ENCODE data around the gene GIGYF1. TPM values are rescaled to one million over a fixed set of nuclear protein-coding genes. Genes with fewer than 3 reads are reported as not detected.
"Not testable (repeated sequence)": the region's sequence is repeated elsewhere in the genome, so short reads cannot be mapped to it uniquely, and the experiment has no call there.

GIGYF1 gene
- total RNA-seq, 2 experiments from 2014 or later: 32.8 to 37.8 TPM

DNA sequence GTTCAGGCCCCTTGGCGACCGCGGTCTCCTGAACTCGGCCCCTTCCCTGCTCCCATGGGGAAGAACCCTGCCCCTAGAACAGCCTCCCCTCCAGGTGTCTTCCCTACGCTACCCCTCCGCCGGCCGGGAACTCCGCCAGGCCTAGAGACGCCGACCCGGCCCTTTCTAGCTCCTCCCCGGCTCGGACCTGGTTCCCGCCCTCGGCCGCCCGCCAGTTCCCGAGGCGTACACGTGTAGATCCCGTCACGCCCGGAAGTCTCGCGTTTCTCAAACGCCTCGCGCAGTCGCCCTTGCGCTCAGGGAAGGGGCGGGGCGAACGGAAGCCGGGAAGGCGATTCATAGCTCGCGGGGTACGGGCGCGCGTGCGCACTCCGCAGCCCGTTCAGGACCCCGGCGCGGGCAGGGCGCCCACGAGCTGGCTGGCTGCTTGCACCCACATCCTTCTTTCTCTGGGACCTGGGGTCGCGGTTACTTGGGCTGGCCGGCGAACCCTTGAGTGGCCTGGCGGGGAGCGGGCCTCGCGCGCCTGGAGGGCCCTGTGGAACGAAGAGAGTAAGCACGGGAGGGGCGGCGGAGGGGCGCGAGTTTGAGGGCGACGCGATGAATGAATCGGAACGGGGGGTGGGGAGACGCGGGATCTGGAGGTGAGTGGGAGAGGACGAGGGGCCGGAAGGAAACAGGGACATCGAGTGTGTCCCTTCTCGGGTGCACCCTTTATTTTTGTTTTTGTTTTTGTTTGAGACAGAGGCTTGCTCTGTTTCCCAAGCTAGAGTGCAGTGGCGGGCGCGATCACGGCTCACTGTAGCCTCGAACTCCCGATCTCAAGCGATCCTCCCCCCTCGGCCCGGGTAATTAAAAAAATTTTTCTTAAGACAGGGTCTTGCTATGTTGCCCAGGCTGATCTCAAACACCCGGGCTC lies 12.0 kb upstream of the GIGYF1 start, which contains the start of gene POP7:
TSS of gene POP7 (plus strand) at position 369 of the 919 bp plus-strand sequence. CDS start 710 bp downstream, outside the sequence.
- H3K27ac Mint-ChIP-seq: peak within 1 kb of the TSS; percentile 89
- H3K9me3 Mint-ChIP-seq: no peaks in the 10 kb centered on the region
- peaks cover 5% of the 10 kb centered on the region for H3K36me3 Mint-ChIP-seq (ENCODE audit: low read depth)
- peak; percentile 99 for DNase-seq
- H3K27me3 Mint-ChIP-seq (ENCODE audit: low read depth): peaks cover 4% of the 10 kb centered on the region
- H3K4me3 Mint-ChIP-seq: peak within 1 kb of the TSS; percentile 96
- CTCF ChIA-PET: interaction anchor here (0.6 to 5.5 kb wide), 43 partner anchors 11 to 417 kb away, joined by 3 to 122 read pairs (median 4); partner anchors contain the start of genes EPO, FBXO24, GIGYF1 and LRCH4
- intact Hi-C loops (cut with micrococcal nuclease): loop anchor here (1.0 to 5.0 kb wide), 9 partner anchors 11 to 277 kb away; partner anchors contain the start of genes FBXO24, LRCH4, MEPCE and MOSPD3
- peaks cover 15% of the 10 kb centered on the region for H3K4me1 Mint-ChIP-seq (ENCODE audit: low read depth)

DNA sequence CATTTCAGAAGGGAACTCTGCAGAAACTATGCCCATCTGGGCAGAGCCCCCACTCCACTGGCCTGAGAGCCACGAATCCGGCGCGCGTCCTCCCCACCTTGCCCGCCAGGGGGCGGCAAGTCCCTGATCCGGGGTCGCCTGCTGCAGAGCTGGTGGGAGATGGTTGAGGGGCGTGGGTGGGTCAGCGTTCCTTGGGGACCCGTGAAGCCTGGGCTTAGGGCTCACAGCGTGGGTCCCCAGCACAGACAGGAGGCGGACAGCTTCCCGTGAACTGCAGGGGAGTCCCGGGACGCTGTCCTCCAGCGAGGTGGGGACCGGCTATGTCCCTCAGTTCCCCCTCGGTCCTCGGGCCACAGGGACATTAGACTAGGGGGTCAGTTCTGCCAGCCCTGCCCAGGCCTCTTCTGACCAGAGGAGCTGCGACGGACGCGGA lies 11.3 kb upstream of the GIGYF1 start:
- Mint-ChIP-seq H3K36me3 (ENCODE audit: low read depth) (peaks cover 5% of the 10 kb centered on the region), H3K27ac (peak overlapping the region; percentile 89)
- intact Hi-C loops (cut with micrococcal nuclease): loop anchor here (1.0 to 5.0 kb wide), 8 partner anchors 10 to 277 kb away; partner anchors contain the start of genes FBXO24, LRCH4, MEPCE and MOSPD3

DNA sequence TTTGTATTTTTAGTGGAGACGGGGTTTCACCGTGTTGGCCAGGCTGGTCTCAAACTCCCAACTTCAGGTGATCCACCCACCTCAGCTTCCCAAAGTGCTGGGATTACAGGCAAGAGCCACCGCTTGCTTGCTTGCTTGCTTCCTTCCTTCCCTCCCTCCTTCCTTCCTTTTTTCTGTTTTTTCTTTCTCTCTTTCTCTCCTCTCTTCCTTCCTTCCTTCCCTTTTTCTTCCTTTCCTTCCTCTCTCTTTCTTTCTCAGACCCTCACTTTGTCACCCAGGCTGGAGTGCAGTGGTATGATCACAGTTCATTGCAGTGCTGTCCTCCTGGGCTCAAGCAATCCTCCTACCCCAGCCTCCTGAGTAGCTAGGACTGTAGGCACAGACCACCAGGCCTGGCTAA lies 7.0 kb upstream of the GIGYF1 start:
- CTCF ChIA-PET: interaction anchor here (0.6 kb wide), 3 partner anchors 93 to 771 kb away, joined by 3 to 6 read pairs (median 5); partner anchors contain the start of gene GJC3
- H3K27ac Mint-ChIP-seq; H3K9me3 Mint-ChIP-seq; H3K36me3 Mint-ChIP-seq (ENCODE audit: low read depth); H3K4me1 Mint-ChIP-seq (ENCODE audit: low read depth); intact Hi-C loops (cut with micrococcal nuclease); DNase-seq; H3K27me3 Mint-ChIP-seq (ENCODE audit: low read depth); H3K4me3 Mint-ChIP-seq: not testable (repeated sequence)

More for the DNA sequence above, 11.3 kb upstream of the GIGYF1 start:
- CTCF ChIA-PET: interaction anchor here (0.6 to 5.5 kb wide), 41 partner anchors 12 to 418 kb away, joined by 3 to 122 read pairs (median 4); partner anchors contain the start of genes EPO, FBXO24, GIGYF1 and LRCH4
- no peaks in the 10 kb centered on the region for H3K9me3 Mint-ChIP-seq
- peak; percentile 84 for DNase-seq
- peak overlapping the region; percentile 96 for H3K4me3 Mint-ChIP-seq
- peaks cover 4% of the 10 kb centered on the region for H3K27me3 Mint-ChIP-seq (ENCODE audit: low read depth)
- peaks cover 15% of the 10 kb centered on the region for H3K4me1 Mint-ChIP-seq (ENCODE audit: low read depth)

GRCh38 chr7:100699018-100699417 lies 5.0 kb upstream of the GIGYF1 start:
- DNase-seq: no peak
- Mint-ChIP-seq H3K9me3 (no peaks in the 10 kb centered on the region), H3K4me3 (no peak overlapping the region), H3K36me3 (ENCODE audit: low read depth) (no peaks in the 10 kb centered on the region), H3K27me3 (ENCODE audit: low read depth) (peaks cover 4% of the 10 kb centered on the region), H3K4me1 (ENCODE audit: low read depth) (peaks cover 14% of the 10 kb centered on the region), H3K27ac (no peak overlapping the region)
- CTCF ChIA-PET: interaction anchor here (0.7 to 1.4 kb wide), 2 partner anchors 24 to 73 kb away, joined by 3 read pairs; no protein-coding TSS in a partner anchor
- intact Hi-C loops (cut with micrococcal nuclease): no loop called here

DNA sequence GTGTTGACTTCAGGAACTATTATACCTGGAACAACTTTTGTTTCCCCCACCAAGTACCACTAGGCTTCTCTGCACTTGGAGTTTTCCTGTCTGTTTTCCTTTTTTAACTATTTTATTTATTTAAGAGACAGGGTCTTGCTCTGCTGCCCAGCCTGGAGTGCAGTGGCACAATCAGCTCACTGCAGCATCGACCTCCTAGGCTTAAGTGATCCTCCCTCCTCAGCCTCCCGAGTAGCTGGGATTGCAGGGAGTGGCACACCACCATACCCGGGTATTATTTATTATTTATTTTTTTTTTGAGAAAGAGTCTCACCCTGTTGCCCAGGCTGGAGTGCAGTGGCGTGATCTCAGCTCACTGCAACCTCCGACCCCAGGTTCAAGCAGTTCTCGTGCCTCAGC lies 2.1 kb upstream of the GIGYF1 start:
- peaks cover 32% of the 10 kb centered on the region for H3K4me1 Mint-ChIP-seq (ENCODE audit: low read depth)
- H3K36me3 Mint-ChIP-seq (ENCODE audit: low read depth): peaks cover 11% of the 10 kb centered on the region
- H3K9me3 Mint-ChIP-seq: no peaks in the 10 kb centered on the region
- intact Hi-C loops (cut with micrococcal nuclease): no loop called here
- DNase-seq: no peak
- CTCF ChIA-PET: interaction anchor here (1.1 to 9.4 kb wide), 3 partner anchors 10 to 62 kb away, joined by 3 to 122 read pairs (median 3); partner anchors contain the start of gene POP7
- no peak overlapping the region for H3K27ac Mint-ChIP-seq
- peaks cover under 1% of the 10 kb centered on the region for H3K27me3 Mint-ChIP-seq (ENCODE audit: low read depth)
- H3K4me3 Mint-ChIP-seq: no peak overlapping the region

GRCh38 chr7:100693312-100694097 lies 545 bp downstream of the GIGYF1 start:
- Mint-ChIP-seq H3K36me3 (ENCODE audit: low read depth) (peaks cover 11% of the 10 kb centered on the region), H3K4me3 (peak overlapping the region; percentile 98), H3K4me1 (ENCODE audit: low read depth) (peaks cover 50% of the 10 kb centered on the region), H3K27me3 (ENCODE audit: low read depth) (no peaks in the 10 kb centered on the region), H3K27ac (peak overlapping the region; percentile 90), H3K9me3 (no peaks in the 10 kb centered on the region)
- intact Hi-C loops (cut with micrococcal nuclease): loop anchor here (5.0 kb wide), 2 partner anchors 159 to 216 kb away; partner anchors contain the start of genes SLC12A9 and TSC22D4
- no peak for DNase-seq
- CTCF ChIA-PET: interaction anchor here (0.6 to 9.4 kb wide), 16 partner anchors 10 to 162 kb away, joined by 3 to 122 read pairs (median 12); partner anchors contain the start of genes FBXO24, GNB2, LRCH4 and MOSPD3

DNA sequence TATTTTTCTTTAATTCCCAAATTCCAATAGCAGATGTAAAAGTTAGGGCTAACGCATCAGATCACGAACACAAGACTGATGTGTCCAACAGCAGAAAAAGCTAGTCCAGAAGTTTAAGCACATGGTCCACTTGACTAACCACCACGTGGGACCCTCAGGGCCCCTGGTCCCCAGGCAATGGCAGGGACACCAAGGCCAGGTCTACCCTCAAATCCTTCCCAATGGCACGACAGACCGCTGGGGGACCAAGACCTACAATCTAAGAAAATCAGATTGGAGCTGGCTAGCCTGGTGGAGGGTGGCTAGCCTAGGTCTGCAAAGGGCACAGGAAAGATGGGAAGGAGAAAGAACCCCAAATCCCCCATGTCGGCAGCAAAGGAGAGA lies 1.5 kb downstream of the GIGYF1 start:
- CTCF ChIA-PET: interaction anchor here (0.6 to 9.4 kb wide), 24 partner anchors 9 to 212 kb away, joined by 3 to 122 read pairs (median 8); partner anchors contain the start of genes FBXO24, GNB2, LRCH4 and MOSPD3
- H3K27ac Mint-ChIP-seq: peak overlapping the region; percentile 90
- no peaks in the 10 kb centered on the region for H3K27me3 Mint-ChIP-seq (ENCODE audit: low read depth)
- H3K36me3 Mint-ChIP-seq (ENCODE audit: low read depth): peaks cover 11% of the 10 kb centered on the region
- peak overlapping the region; percentile 98 for H3K4me3 Mint-ChIP-seq
- H3K9me3 Mint-ChIP-seq: no peaks in the 10 kb centered on the region
- DNase-seq: no peak
- H3K4me1 Mint-ChIP-seq (ENCODE audit: low read depth): peaks cover 53% of the 10 kb centered on the region
- intact Hi-C loops (cut with micrococcal nuclease): loop anchor here (5.0 kb wide), 2 partner anchors 160 to 215 kb away; partner anchors contain the start of genes SLC12A9 and TSC22D4

DNA sequence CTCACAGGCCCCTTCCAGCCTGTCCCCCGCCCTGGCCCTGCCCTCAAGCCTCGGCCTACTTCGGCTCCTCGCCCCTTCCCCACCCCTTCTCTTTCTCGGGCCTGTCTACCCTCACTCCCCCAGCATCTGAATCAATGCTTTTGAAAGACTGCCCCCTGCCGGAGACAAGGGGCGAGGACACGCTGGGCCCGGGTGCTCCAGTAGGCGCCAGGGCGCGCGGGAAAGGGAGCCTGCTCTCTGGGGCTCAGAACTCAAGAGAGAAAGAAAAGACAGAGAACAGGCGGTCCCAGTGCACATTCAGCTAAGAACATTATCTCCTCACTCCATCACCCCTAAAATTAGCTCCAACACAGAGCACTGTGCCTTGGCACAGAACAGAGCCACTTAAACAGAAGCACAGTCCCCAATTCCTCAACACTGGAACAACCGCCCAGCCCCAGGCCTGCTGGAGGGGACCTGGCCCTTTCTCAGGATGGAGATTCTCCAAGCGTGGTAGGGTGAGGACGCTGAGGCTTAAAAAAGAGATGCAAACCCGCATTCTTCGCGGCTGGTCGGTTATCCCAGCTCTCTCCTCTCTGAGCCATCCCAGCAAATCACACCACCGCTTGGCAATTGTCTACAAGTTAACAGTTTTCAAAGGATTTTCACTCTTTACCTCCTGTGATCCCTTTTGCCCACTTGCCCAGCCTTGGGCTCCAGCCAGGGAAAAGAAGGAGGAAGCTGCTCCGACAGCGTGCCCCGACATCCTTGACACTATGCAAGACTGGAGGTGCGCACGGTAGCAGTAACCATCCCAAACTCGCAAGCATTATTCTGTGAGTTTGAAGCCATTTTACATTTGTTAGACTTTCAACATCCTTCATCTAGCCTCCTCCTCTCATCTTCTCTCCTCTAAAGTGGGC lies 2.1 kb downstream of the GIGYF1 start:
- peak overlapping the region; percentile 98 for H3K4me3 Mint-ChIP-seq
- H3K36me3 Mint-ChIP-seq (ENCODE audit: low read depth): peaks cover 11% of the 10 kb centered on the region
- H3K4me1 Mint-ChIP-seq (ENCODE audit: low read depth): peaks cover 53% of the 10 kb centered on the region
- CTCF ChIA-PET: interaction anchor here (0.6 to 9.4 kb wide), 33 partner anchors 8 to 262 kb away, joined by 3 to 122 read pairs (median 5); partner anchors contain the start of genes FBXO24, GNB2, LRCH4 and MEPCE
- intact Hi-C loops (cut with micrococcal nuclease): loop anchor here (1.0 to 5.0 kb wide), 7 partner anchors 16 to 215 kb away; partner anchors contain the start of genes FBXO24, LRCH4, SLC12A9 and TSC22D4
- no peaks in the 10 kb centered on the region for H3K27me3 Mint-ChIP-seq (ENCODE audit: low read depth)
- peak; percentile 91 for DNase-seq
- no peaks in the 10 kb centered on the region for H3K9me3 Mint-ChIP-seq
- H3K27ac Mint-ChIP-seq: no peak overlapping the region

- Mint-ChIP-seq H3K4me1 (ENCODE audit: low read depth) (peaks cover 40% of the 10 kb centered on the region), H3K27ac (no peak overlapping the region), H3K4me3 (no peak overlapping the region), H3K27me3 (ENCODE audit: low read depth) (no peaks in the 10 kb centered on the region), H3K9me3 (no peaks in the 10 kb centered on the region), H3K36me3 (ENCODE audit: low read depth) (peaks cover 16% of the 10 kb centered on the region)
- CTCF ChIA-PET: interaction anchor here (0.6 to 9.4 kb wide), 8 partner anchors 8 to 104 kb away, joined by 3 to 122 read pairs (median 13); partner anchors contain the start of genes FBXO24, LRCH4, MOSPD3 and POP7
- DNase-seq: no peak
- intact Hi-C loops (cut with micrococcal nuclease): loop anchor here (5.0 kb wide), 2 partner anchors 163 to 212 kb away; partner anchors contain the start of genes SLC12A9 and TSC22D4
These were observed 4.6 kb downstream of the GIGYF1 start for GRCh38 chr7:100689230-100690135.
